Nephron progenitor cell (in vitro differentiated cells): ENCODE data around the gene PEAK3.

Experiments used
- DNase-seq: peaks from one replicate; pipeline ENCODE4 v3.0.0; 2021
- H3K27ac Mint-ChIP-seq: 2 replicates; pipeline ENCODE4 v1.8.0; 2021; ENCODE audit warnings: mild to moderate bottlenecking, moderate library complexity, mixed read lengths
- H3K27me3 Mint-ChIP-seq: 2 replicates; pipeline ENCODE4 v1.8.0; 2021; ENCODE audit warnings: mild to moderate bottlenecking, low read depth, mixed read lengths; ENCODE audit not compliant: poor library complexity
- H3K36me3 Mint-ChIP-seq: 2 replicates; pipeline ENCODE4 v1.8.0; 2021; ENCODE audit warnings: low read depth, mixed read lengths
- H3K4me1 Mint-ChIP-seq: 2 replicates; pipeline ENCODE4 v1.8.0; 2021; ENCODE audit warnings: mixed read lengths
- H3K4me3 Mint-ChIP-seq: 2 replicates; pipeline ENCODE4 v1.8.0; 2021; ENCODE audit warnings: mild to moderate bottlenecking, moderate library complexity, mixed read lengths
- H3K9me3 Mint-ChIP-seq: 2 replicates; pipeline ENCODE4 v1.8.0; 2021; ENCODE audit warnings: mild to moderate bottlenecking, moderate library complexity, mixed read lengths
- TF ChIP-seq, protein P1 (sequence below): fragments of 200-600 bp; sonication (generic); IDR thresholded peaks from 2 replicates; pipeline ENCODE4 v1.5.0; 2021; ENCODE audit warnings: antibody characterized with exemption

PEAK3 gene

GRCh38 chr19:2232286-2233151, 49.5 kb downstream of the PEAK3 start:
- no peak for DNase-seq
- TF ChIP-seq, protein P1, sequence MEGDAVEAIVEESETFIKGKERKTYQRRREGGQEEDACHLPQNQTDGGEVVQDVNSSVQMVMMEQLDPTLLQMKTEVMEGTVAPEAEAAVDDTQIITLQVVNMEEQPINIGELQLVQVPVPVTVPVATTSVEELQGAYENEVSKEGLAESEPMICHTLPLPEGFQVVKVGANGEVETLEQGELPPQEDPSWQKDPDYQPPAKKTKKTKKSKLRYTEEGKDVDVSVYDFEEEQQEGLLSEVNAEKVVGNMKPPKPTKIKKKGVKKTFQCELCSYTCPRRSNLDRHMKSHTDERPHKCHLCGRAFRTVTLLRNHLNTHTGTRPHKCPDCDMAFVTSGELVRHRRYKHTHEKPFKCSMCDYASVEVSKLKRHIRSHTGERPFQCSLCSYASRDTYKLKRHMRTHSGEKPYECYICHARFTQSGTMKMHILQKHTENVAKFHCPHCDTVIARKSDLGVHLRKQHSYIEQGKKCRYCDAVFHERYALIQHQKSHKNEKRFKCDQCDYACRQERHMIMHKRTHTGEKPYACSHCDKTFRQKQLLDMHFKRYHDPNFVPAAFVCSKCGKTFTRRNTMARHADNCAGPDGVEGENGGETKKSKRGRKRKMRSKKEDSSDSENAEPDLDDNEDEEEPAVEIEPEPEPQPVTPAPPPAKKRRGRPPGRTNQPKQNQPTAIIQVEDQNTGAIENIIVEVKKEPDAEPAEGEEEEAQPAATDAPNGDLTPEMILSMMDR = no peak
- Mint-ChIP-seq H3K27me3 (no peaks in the 10 kb centered on the region), H3K4me3 (no peak overlapping the region), H3K36me3 (peaks cover 4% of the 10 kb centered on the region), H3K9me3 (no peaks in the 10 kb centered on the region), H3K4me1 (peaks cover 24% of the 10 kb centered on the region), H3K27ac (peak overlapping the region; percentile 71)

DNA sequence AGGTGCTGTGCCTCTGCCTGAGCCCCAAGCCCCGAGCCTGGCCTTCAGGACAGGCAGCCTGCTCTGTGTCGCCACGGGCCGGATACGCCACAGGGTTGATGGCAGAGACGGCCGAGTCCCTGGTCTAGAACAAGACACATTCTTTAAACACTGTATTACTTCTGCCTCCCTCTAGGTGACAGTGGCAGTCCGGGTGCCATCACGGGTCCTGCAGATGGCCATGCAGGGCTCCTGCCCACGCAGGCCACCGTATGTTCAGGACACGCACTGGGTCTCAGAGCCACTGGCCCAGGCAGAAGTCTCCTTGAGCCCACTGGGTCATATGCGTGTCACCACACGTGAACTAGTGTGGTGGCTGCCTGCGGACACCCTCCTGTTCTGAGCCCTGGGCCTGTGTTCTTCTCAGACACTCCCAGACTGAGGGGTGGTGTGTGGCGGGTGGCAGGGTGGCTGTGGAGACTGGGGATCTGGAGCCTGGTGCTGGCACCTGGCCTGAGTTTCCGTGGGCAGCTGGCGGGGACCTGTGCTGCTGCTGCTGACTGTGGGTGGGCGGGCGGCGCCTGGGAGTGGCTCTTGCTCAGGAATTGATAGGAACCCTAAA, 50.3 kb downstream of the PEAK3 start:
- Mint-ChIP-seq H3K27me3 (no peaks in the 10 kb centered on the region), H3K4me3 (no peak overlapping the region), H3K4me1 (peaks cover 19% of the 10 kb centered on the region), H3K27ac (peak overlapping the region; percentile 42), H3K36me3 (peaks cover 4% of the 10 kb centered on the region), H3K9me3 (no peaks in the 10 kb centered on the region)
- TF ChIP-seq, protein P1 = no peak
- no peak for DNase-seq

DNA sequence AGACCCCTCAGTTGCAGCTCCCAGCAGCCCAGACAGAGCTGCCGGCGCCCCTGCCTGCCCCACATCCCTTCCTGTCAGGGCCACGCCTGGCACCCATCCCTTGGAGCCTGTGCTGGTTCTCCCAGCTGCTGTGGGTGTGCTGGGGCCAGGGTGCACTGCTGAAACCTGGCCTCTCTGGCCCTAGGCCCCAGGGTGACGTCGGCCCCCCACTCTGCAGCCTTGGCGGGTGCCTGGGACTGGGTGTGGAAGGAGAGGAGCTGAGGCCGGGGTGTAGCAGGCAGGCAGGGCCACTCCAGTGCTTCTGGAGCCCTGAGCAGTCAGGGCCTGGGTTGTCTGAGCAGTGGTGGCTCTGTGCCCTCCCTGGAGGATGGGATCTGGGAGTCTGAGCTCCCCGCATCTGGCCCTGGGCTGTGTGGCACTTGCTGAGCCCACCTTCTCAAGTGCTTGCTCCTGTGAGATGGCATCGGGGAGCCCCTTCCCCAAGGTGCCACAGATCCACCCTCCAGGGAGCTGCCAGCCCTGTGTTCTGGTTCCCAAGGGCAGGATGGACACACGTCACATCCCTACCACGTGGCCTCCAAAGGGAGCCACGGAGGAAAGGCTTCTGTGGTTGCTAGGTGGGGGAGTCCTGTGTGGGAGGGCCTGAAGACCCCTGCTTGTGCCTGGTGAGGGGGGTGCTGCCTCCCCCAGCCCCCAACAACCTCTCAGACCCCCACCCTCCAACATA, 51.0 kb downstream of the PEAK3 start:
- H3K4me3 Mint-ChIP-seq = no peak overlapping the region
- TF ChIP-seq, protein P1 = no peak
- H3K4me1 Mint-ChIP-seq = peaks cover 13% of the 10 kb centered on the region
- peak overlapping the region; percentile 42 for H3K27ac Mint-ChIP-seq
- H3K36me3 Mint-ChIP-seq = peaks cover 4% of the 10 kb centered on the region
- no peaks in the 10 kb centered on the region for H3K9me3 Mint-ChIP-seq
- no peaks in the 10 kb centered on the region for H3K27me3 Mint-ChIP-seq
- DNase-seq = no peak

DNA sequence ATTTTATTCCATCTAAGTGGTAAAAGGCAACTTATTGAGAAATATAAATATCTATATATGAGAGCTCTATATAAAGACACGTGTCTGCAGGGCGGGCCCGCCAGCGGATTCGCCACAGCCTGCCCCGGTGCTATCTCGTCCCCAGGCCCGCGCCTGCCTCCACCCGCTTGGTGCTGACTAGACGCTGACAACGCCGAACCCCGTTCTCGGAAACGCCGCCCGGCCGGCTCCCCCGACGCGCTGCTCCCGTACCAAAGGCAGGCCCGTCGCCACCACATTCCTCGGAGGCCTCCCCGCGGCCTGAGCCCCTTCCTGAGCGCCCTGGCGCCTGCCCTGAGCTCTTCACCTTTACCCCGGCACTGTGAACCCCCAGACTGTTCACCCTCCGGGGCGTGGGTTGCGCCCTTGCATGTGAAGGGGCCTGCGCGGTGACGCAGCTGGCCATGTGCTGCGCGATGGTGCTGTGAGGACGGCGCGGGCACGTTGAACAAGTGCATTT, 51.9 kb downstream of the PEAK3 start:
- Mint-ChIP-seq H3K9me3 (no peaks in the 10 kb centered on the region), H3K4me1 (peaks cover 10% of the 10 kb centered on the region), H3K27me3 (no peaks in the 10 kb centered on the region), H3K4me3 (no peak overlapping the region), H3K27ac (no peak overlapping the region), H3K36me3 (peaks cover 4% of the 10 kb centered on the region)
- no peak for DNase-seq
- TF ChIP-seq, protein P1 = no peak

DNA sequence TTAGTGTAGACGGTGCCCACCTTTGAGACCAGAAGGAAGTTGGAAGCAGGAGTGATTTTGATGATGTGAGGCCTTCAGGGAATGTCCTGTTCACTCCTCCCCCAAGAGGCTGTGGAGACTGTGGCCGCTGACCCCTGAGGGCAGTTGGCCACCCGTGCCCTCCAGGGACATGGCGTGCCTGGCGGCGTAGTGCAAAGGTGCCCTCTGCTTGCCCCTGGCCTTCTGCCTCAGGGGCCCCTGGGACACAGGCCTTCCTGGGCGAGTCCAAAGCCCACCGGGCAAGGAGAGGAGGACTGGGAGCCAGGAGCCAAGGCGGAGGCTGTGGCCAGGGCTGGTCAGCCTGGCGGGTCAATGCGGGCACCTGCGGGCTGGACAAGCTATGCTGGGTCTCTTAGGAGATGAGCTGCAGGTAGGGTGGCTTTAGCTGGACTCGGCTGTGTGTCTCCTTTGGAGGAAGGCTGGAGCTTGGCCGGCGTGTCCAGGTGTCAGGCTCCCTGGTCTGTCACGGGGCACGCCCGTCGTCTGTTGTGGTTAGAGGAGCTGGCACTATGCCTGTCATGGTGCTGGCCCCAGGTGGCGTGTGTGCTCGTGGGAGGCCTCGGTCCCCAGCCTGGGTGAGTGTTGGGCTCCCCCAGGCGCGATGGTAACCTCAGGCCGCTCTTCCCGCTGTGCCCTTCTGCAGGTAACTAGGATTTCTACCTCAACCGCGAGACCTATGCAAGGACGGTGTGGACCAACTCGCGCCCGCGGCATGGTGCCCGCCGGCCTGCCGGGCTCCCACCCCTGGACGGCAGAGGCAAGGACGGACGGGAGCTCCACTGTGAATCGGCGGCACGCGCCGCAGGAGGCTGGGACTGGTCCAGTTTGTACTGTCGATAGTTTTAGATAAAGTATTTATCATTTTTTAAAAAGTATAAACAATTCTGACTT, 52.6 kb downstream of the PEAK3 start:
- no peaks in the 10 kb centered on the region for H3K9me3 Mint-ChIP-seq
- peak overlapping the region; percentile 83 for H3K27ac Mint-ChIP-seq
- TF ChIP-seq, protein P1 = no peak
- DNase-seq = no peak
- no peaks in the 10 kb centered on the region for H3K27me3 Mint-ChIP-seq
- peaks cover 10% of the 10 kb centered on the region for H3K36me3 Mint-ChIP-seq
- no peak overlapping the region for H3K4me3 Mint-ChIP-seq
- peaks cover 6% of the 10 kb centered on the region for H3K4me1 Mint-ChIP-seq
